GM19043 (cell line): ENCODE results near the gene ARL5B.

Experiments
- ATAC-seq: cut with Tn5 transposase; IDR thresholded peaks from one replicate; pipeline ENCODE4 v1.9.1; 2021; ENCODE audit warnings: low read depth; ENCODE audit not compliant: unreplicated experiment

ARL5B gene

GRCh38 chr10:18658271-18659124, 733 bp upstream of the ARL5B start:
- peak; percentile 1 for ATAC-seq

GRCh38 chr10:18659819-18660535, 746 bp downstream of the ARL5B start:
- ATAC-seq, result peak; percentile 19

GRCh38 chr10:18660816-18661431, 1.7 kb downstream of the ARL5B start:
- no peak for ATAC-seq

GRCh38 chr10:18664841-18665478, 5.7 kb downstream of the ARL5B start:
- no peak for ATAC-seq

GRCh38 chr10:18665815-18666558, 6.8 kb downstream of the ARL5B start:
- ATAC-seq, result no peak

- no peak for ATAC-seq
These were observed 7.6 kb downstream of the ARL5B start for GRCh38 chr10:18666810-18667209.

- no peak for ATAC-seq
These were observed 8.8 kb downstream of the ARL5B start for GRCh38 chr10:18668026-18668425.

- no peak for ATAC-seq
These were observed 16.0 kb downstream of the ARL5B start for GRCh38 chr10:18675086-18675801.

GRCh38 chr10:18680754-18681153, 21.5 kb downstream of the ARL5B start:
- ATAC-seq, result no peak

GRCh38 chr10:18681366-18681765, 22.1 kb downstream of the ARL5B start:
- ATAC-seq, result no peak

GRCh38 chr10:18681971-18682411, 22.8 kb downstream of the ARL5B start:
- no peak for ATAC-seq

- ATAC-seq, result no peak
These were observed 24.2 kb downstream of the ARL5B start for GRCh38 chr10:18683427-18683826.

GRCh38 chr10:18684416-18684815, 25.2 kb downstream of the ARL5B start:
- no peak for ATAC-seq

GRCh38 chr10:18684953-18685352, 25.7 kb downstream of the ARL5B start:
- no peak for ATAC-seq

- no peak for ATAC-seq
These were observed 26.3 kb downstream of the ARL5B start for GRCh38 chr10:18685555-18685954.

- no peak for ATAC-seq
These were observed 28.0 kb downstream of the ARL5B start for GRCh38 chr10:18687195-18687594.

GRCh38 chr10:18687706-18688105, 28.5 kb downstream of the ARL5B start:
- ATAC-seq, result no peak

GRCh38 chr10:18689498-18689897, 30.3 kb downstream of the ARL5B start:
- no peak for ATAC-seq

GRCh38 chr10:18690541-18690940, 31.3 kb downstream of the ARL5B start:
- no peak for ATAC-seq
